ENCODE measurements around the gene DIP2C. TPM values are rescaled to one million over a fixed set of nuclear protein-coding genes. Genes with fewer than 3 reads are reported as not detected.

The DIP2C gene
- polyA plus RNA-seq, 1 of the 3 experiments (the other 2 are of a cell fraction) = 8.7 TPM

GRCh38 chr10:420154-421121, 269.0 kb downstream of the DIP2C start (continued):
- TF ChIP-seq PBX3 (IDR thresholded peaks at IDR 0.05) = no peak
- TF ChIP-seq ELF1 (IDR thresholded peaks at IDR 0.05) = no peak
- no peak for TF ChIP-seq RCOR1 (IDR thresholded peaks at IDR 0.05; ENCODE audit: low read length)
- no peak for TF ChIP-seq EP300 (IDR thresholded peaks at IDR 0.05; ENCODE audit: borderline replicate concordance in 1 of 2, low read depth in 1 of 2, low read length in 1 of 2)

- WGBS (ENCODE audit: low lambda C conversion rate) = 97% methylated on average over 19 of the region's 19 CpGs
- POLR2A ChIA-PET = no interaction called here
- no peak for TF ChIP-seq ELF1 (IDR thresholded peaks at IDR 0.05)
These were observed 270.6 kb downstream of the DIP2C start for GRCh38 chr10:418894-419293.

GRCh38 chr10:418226-418625, 271.2 kb downstream of the DIP2C start:
- no peak for TF ChIP-seq RAD21 (IDR thresholded peaks at IDR 0.05; ENCODE audit: low read length)
- no peak for TF ChIP-seq USF1 (IDR thresholded peaks at IDR 0.05; ENCODE audit: borderline replicate concordance, low read depth)
- TF ChIP-seq USF2 (IDR thresholded peaks at IDR 0.05; ENCODE audit: borderline replicate concordance, low read depth, low read length) = no peak
- TF ChIP-seq FOXM1 (IDR thresholded peaks at IDR 0.05; ENCODE audit: low read depth) = no peak
- TF ChIP-seq GATA2 (CRISPR knock-in tag; IDR thresholded peaks at IDR 0.05) = no peak
- TF ChIP-seq NRF1 (IDR thresholded peaks at IDR 0.05; ENCODE audit: low read depth, low read length) = no peak
- no peak for TF ChIP-seq TCF12 (IDR thresholded peaks at IDR 0.05)
- no peak for TF ChIP-seq YY1 (IDR thresholded peaks at IDR 0.05; ENCODE audit: low read depth)
- TF ChIP-seq PBX3 (IDR thresholded peaks at IDR 0.05) = no peak
- TF ChIP-seq EP300 (IDR thresholded peaks at IDR 0.05; ENCODE audit: borderline replicate concordance in 1 of 2, low read depth in 1 of 2, low read length in 1 of 2) = no peak
- H3K9me3 ChIP-seq = no peaks in the 10 kb centered on the region
- H3K27ac ChIP-seq (ENCODE audit: low read depth in 2 of 2, low read length in 1 of 2) = no peak overlapping the region
- no peak for DNase-seq
- H3K4me3 ChIP-seq (ENCODE audit: low read depth in 2 of 2, low read length in 1 of 2) = no peak overlapping the region
- H3K36me3 ChIP-seq (replicated peaks in 1 of 2; ENCODE audit: control insufficient read depth in 1 of 2, insufficient read depth in 2 of 2, low read length in 1 of 2) = peaks cover 10 to 29% of the 10 kb centered on the region in 2 experiments
- no peaks in the 10 kb centered on the region for H3K79me2 ChIP-seq (ENCODE audit: insufficient read depth)
- no peaks in the 10 kb centered on the region for H3K27me3 ChIP-seq (ENCODE audit: insufficient read depth)
- H3K4me1 ChIP-seq (ENCODE audit: control insufficient read depth in 1 of 2, insufficient read depth in 2 of 2, low read depth in 1 of 2, low read length in 1 of 2) = no peaks in the 10 kb centered on the region; a peak in 1 of 4 replicates
- 93% methylated on average over 13 of the region's 15 CpGs for WGBS (ENCODE audit: low lambda C conversion rate)
- no peak overlapping the region for H2AFZ ChIP-seq (ENCODE audit: low read depth)
- H3K4me2 ChIP-seq = no peak overlapping the region
- H4K20me1 ChIP-seq (ENCODE audit: insufficient read depth) = no peaks in the 10 kb centered on the region
- no peaks in the 10 kb centered on the region for H3K9me2 ChIP-seq
- H3K9ac ChIP-seq = no peak overlapping the region
- ChIA-PET POLR2A (no interaction called here), CTCF (no interaction called here)
- H3F3A ChIP-seq (replicated peaks; ENCODE audit: insufficient read depth) = no peaks in the 10 kb centered on the region

More at GRCh38 chr10:418894-419293, 270.6 kb downstream of the DIP2C start:
- Histone ChIP-seq H2AFZ (ENCODE audit: low read depth) (no peak overlapping the region), H3K79me2 (ENCODE audit: insufficient read depth) (peaks cover 4% of the 10 kb centered on the region; the same call in 1 of the 2 replicates), H3K9me2 (no peaks in the 10 kb centered on the region), H3K27ac (ENCODE audit: low read depth in 2 of 2, low read length in 1 of 2) (no peak overlapping the region), H3F3A (replicated peaks; ENCODE audit: insufficient read depth) (no peaks in the 10 kb centered on the region), H3K36me3 (replicated peaks in 1 of 2; ENCODE audit: control insufficient read depth in 1 of 2, insufficient read depth in 2 of 2, low read length in 1 of 2) (peaks cover 10 to 25% of the 10 kb centered on the region in 2 experiments), H3K4me3 (ENCODE audit: low read depth in 2 of 2, low read length in 1 of 2) (no peak overlapping the region), H3K27me3 (ENCODE audit: insufficient read depth) (no peaks in the 10 kb centered on the region), H3K9me3 (no peaks in the 10 kb centered on the region), H3K9ac (no peak overlapping the region), H4K20me1 (ENCODE audit: insufficient read depth) (no peaks in the 10 kb centered on the region), H3K4me1 (ENCODE audit: control insufficient read depth in 1 of 2, insufficient read depth in 2 of 2, low read depth in 1 of 2, low read length in 1 of 2) (no peaks in the 10 kb centered on the region; a peak in 1 of 4 replicates), H3K4me2 (no peak overlapping the region)
- CTCF ChIA-PET = no interaction called here
- DNase-seq = no peak
